HepG2 (cell line): ENCODE measurements around the gene USP15. TPM values are rescaled to one million over a fixed set of nuclear protein-coding genes. Genes with fewer than 3 reads are reported as not detected.

Experiments used
- ATAC-seq: fragments of 200-7000 bp; cut with Tn5 transposase; 3 replicates; pipeline ENCODE4 v1.9.1; 2020; ENCODE audit warnings: mild to moderate bottlenecking, moderate library complexity
- BruUV-seq: library from RNA; stranded (reverse); fragments of 400-500 nt; replicated peaks from 2 replicates; lab custom pipeline; 2021; lab: Mats Ljungman, UMichigan
- CTCF ChIA-PET: fragments of 300-600 bp; formaldehyde crosslinking; extraction: SDS; loops from one replicate; lab custom pipeline; 2021; ENCODE audit warnings: low total read pairs, inconsistent platforms, low intra/inter-chr PET ratio; lab: Yijun Ruan, JAX
- POLR2A ChIA-PET: fragments of 350-600 bp; sonication (Branson Sonifier 250); formaldehyde crosslinking; loops from one replicate; lab custom pipeline; 2020; ENCODE audit warnings: antibody characterized with exemption, inconsistent platforms; lab: Yijun Ruan, JAX
- DNase-seq: peaks from one replicate; pipeline ENCODE4 v3.0.0-alpha.2; 2015; ENCODE audit warnings: low spot score
- FAIRE-seq: peaks from 3 replicates; lab custom pipeline; 2011; peaks lifted over from hg19 to GRCh38; lab: Jason Lieb, UNC
- H2AFZ ChIP-seq: one replicate; pipeline ENCODE4 v1.6.1; 2011; ENCODE audit warnings: low read length, inconsistent platforms
- H3K27ac ChIP-seq: fragments of 300-600 bp; 3 replicates; pipeline ENCODE4 v1.8.0; 2011; ENCODE audit warnings: mixed run types, mild to moderate bottlenecking, mixed read lengths, low read length, inconsistent platforms; ENCODE audit not compliant: insufficient read depth; ENCODE audit errors: extremely low read length
- H3K27me3 ChIP-seq, 2 experiments: fragments of 200-600 bp in 1 of 2; 2 replicates in 1 of 2; 3 replicates in 1 of 2; pipeline versions ENCODE4 v1.6.0 to v1.8.0; 2011; ENCODE audit warnings: low read length in 2 of 2, mild to moderate bottlenecking in 2 of 2, moderate library complexity in 2 of 2, inconsistent platforms in 1 of 2; ENCODE audit not compliant: insufficient read depth in 2 of 2, control insufficient read depth in 1 of 2
- H3K36me3 ChIP-seq, 2 experiments: fragments of 200-600 bp in 1 of 2; replicated peaks in 1 of 2; 2 replicates in 1 of 2; 3 replicates in 1 of 2; pipeline versions ENCODE4 v1.5.1 to v1.8.0; 2011; ENCODE audit warnings: low read length in 2 of 2, inconsistent platforms in 1 of 2; ENCODE audit not compliant: insufficient read depth in 2 of 2, control insufficient read depth in 1 of 2
- H3K4me1 ChIP-seq: 2 replicates; pipeline ENCODE4 v1.5.1; 2012; ENCODE audit warnings: low read length, inconsistent platforms; ENCODE audit not compliant: insufficient read depth
- H3K4me2 ChIP-seq: 2 replicates; pipeline ENCODE4 v1.6.0; 2011; ENCODE audit warnings: low read depth, low read length, inconsistent platforms
- H3K4me3 ChIP-seq, 3 experiments: fragments of 200-600 bp in 1 of 3; sonication (generic), shearing (Covaris generic) in 1 of 3; replicated peaks in 1 of 3; 2 replicates each; pipeline ENCODE4 v1.5.1; 2011 to 2016; ENCODE audit warnings: low read length in 3 of 3, inconsistent platforms in 2 of 3, low read depth in 2 of 3, mild to moderate bottlenecking in 2 of 3, control low read depth in 1 of 3, mixed read lengths in 1 of 3; ENCODE audit not compliant: insufficient read depth in 1 of 3
- H3K79me2 ChIP-seq: one replicate; pipeline ENCODE4 v1.6.1; 2011; ENCODE audit warnings: low read length, inconsistent platforms; ENCODE audit not compliant: insufficient read depth
- H3K9ac ChIP-seq: 2 replicates; pipeline ENCODE4 v1.6.0; 2011; ENCODE audit warnings: mild to moderate bottlenecking, low read depth, low read length, inconsistent platforms; ENCODE audit not compliant: insufficient read depth
- H3K9me3 ChIP-seq: 2 replicates; pipeline ENCODE4 v1.5.1; 2012; ENCODE audit warnings: mild to moderate bottlenecking, low read length
- H4K20me1 ChIP-seq: 2 replicates; pipeline ENCODE4 v1.6.0; 2011; ENCODE audit warnings: inconsistent platforms, mild to moderate bottlenecking, low read length, moderate library complexity; ENCODE audit not compliant: insufficient read depth
- CHCHD3 ChIP-seq: sonication (generic); formaldehyde crosslinking; IDR thresholded peaks from 2 replicates; pipeline ENCODE4 v1.8.0; 2022; ENCODE audit warnings: mild to moderate bottlenecking, missing genetic modification reagents, moderate library complexity
- THYN1 ChIP-seq: sonication (generic); formaldehyde crosslinking; IDR thresholded peaks from 2 replicates; pipeline ENCODE4 v1.8.1; 2023; ENCODE audit warnings: low read depth, mild to moderate bottlenecking, moderate library complexity, missing genetic modification reagents, borderline replicate concordance
- ZBED4 ChIP-seq: sonication (generic); formaldehyde crosslinking; IDR thresholded peaks from 2 replicates; pipeline ENCODE4 v1.4.0; 2020; ENCODE audit warnings: missing genetic modification reagents, borderline replicate concordance
- ZNF335 ChIP-seq: sonication (generic); formaldehyde crosslinking; IDR thresholded peaks from 2 replicates; pipeline ENCODE4 v1.4.0; 2020; ENCODE audit warnings: missing genetic modification reagents
- ZNF644 ChIP-seq: IDR thresholded peaks from 2 replicates; pipeline ENCODE4 v1.6.1; 2016; ENCODE audit warnings: low read depth
- ZNF788 ChIP-seq: sonication (generic); formaldehyde crosslinking; IDR thresholded peaks from 2 replicates; pipeline ENCODE4 v1.5.0; 2020; ENCODE audit warnings: mild to moderate bottlenecking, missing genetic modification reagents, borderline replicate concordance
- WGBS: methylation state at CpG from one replicate; pipeline ENCODE4 v1.1.6; 2017; ENCODE audit warnings: low lambda C conversion rate; 5-methylcytosine and 5-hydroxymethylcytosine counted together
- in situ Hi-C: cut with HindIII; loops from 2 replicates; pipeline ENCODE4 v1.10.0; 2017; ENCODE audit warnings: low pct_unique_long_range_greater_than_20kb; ENCODE audit not compliant: extremely low pct_ligation_motif_present
- intact Hi-C: fragments of 100-400 bp; cut with micrococcal nuclease; formaldehyde crosslinking; loops from one replicate; pipeline ENCODE4 v1.10.0; 2022; ENCODE audit not compliant: unreplicated experiment
- polyA plus RNA-seq, 8 experiments: library from polyadenylated mRNA; depleted of rRNA in 3 of 8; stranded (reverse) in 7 of 8; unstranded in 1 of 8; fragments of >200 nt; fragmentation: Illumina TruSeq in 4 of 8; extraction: Trizol in 4 of 8; gene quantifications; 2 replicates each; pipeline versions ENCODE4 v1.2.1 to v1.2.3, GENCODE V29; 2011 to 2016; ENCODE audit warnings: low read depth in 4 of 8, missing spikeins in 1 of 8, mixed read lengths in 1 of 8; ENCODE audit not compliant: insufficient read depth in 1 of 8
- total RNA-seq, 5 experiments: library from RNA; depleted of rRNA; stranded (reverse); fragments of >200 nt; fragmentation: Illumina TruSeq; extraction: Trizol; gene quantifications; 2 replicates each; pipeline ENCODE4 v1.2.3, GENCODE V29; 2016; ENCODE audit warnings: low read depth in 1 of 5

USP15 gene
- total and polyA plus RNA-seq, 2 of the 13 experiments (the other 11 are each of a cell fraction or from before 2014, with no cell fraction given) = 17.3 to 51.7 TPM

- DNase-seq (no peak), ATAC-seq (no peak), FAIRE-seq (no peak)
- no peaks in the 10 kb centered on the region for H3K27me3 ChIP-seq
- in situ Hi-C loops = no loop called here
- no peaks in the 10 kb centered on the region for H3K4me1 ChIP-seq
- ChIA-PET POLR2A (no interaction called here), CTCF (no interaction called here)
- H3K27ac ChIP-seq = no peak overlapping the region
- no peak overlapping the region for H3K4me3 ChIP-seq
- no peak overlapping the region for H2AFZ ChIP-seq
- no peaks in the 10 kb centered on the region for H4K20me1 ChIP-seq
- intact Hi-C loops = no loop called here
- H3K36me3 ChIP-seq = peaks cover 3 to 32% of the 10 kb centered on the region in 2 experiments; a peak in 3 of 5 replicates
- BruUV-seq = no TSS peak
- WGBS = 98% methylated on average over 1 of the region's 1 CpG
- H3K4me2 ChIP-seq = no peak overlapping the region
- H3K79me2 ChIP-seq = no peaks in the 10 kb centered on the region
- no peak for TF ChIP-seq THYN1 (CRISPR knock-in tag)
- TF ChIP-seq ZNF644 (CRISPR knock-in tag) = no peak
- H3K9ac ChIP-seq = no peak overlapping the region
- H3K9me3 ChIP-seq = no peaks in the 10 kb centered on the region
Observed at GRCh38 chr12:62301799-62302133, 41.6 kb downstream of the USP15 start.

GRCh38 chr12:62304560-62304959 lies 44.4 kb downstream of the USP15 start:
- ChIA-PET POLR2A (no interaction called here), CTCF (no interaction called here)
- in situ Hi-C loops = no loop called here
- H3K27ac ChIP-seq = no peak overlapping the region
- FAIRE-seq (no peak), ATAC-seq (no peak), DNase-seq (no peak)
- BruUV-seq = no TSS peak
- no peak overlapping the region for H3K4me2 ChIP-seq
- H3K9me3 ChIP-seq = no peaks in the 10 kb centered on the region
- peaks cover 3 to 37% of the 10 kb centered on the region in 2 experiments; a peak in 4 of 5 replicates for H3K36me3 ChIP-seq
- no peaks in the 10 kb centered on the region for H3K27me3 ChIP-seq
- no peak for TF ChIP-seq ZNF335 (CRISPR knock-in tag)
- no peak for TF ChIP-seq ZNF788
- no peak for TF ChIP-seq CHCHD3 (CRISPR knock-in tag)
- TF ChIP-seq ZBED4 (CRISPR knock-in tag) = no peak
- no peak overlapping the region for H2AFZ ChIP-seq
- H3K4me1 ChIP-seq = no peaks in the 10 kb centered on the region
- no peak overlapping the region for H3K4me3 ChIP-seq
- intact Hi-C loops = no loop called here
- 97% methylated on average over 3 of the region's 3 CpGs for WGBS
- no peak overlapping the region for H3K9ac ChIP-seq
- no peaks in the 10 kb centered on the region for H3K79me2 ChIP-seq
- H4K20me1 ChIP-seq = no peaks in the 10 kb centered on the region
